ACC112 (cell line): Measurements from ENCODE around the gene GLB1L3.

Experiments used
- H2AFZ ChIP-seq: fragments of 200-600 bp; sonication (generic); one replicate; pipeline ENCODE4 v1.6.0; 2017; ENCODE audit warnings: antibody characterized with exemption, low read length; ENCODE audit not compliant: unreplicated experiment
- H3K27ac ChIP-seq: fragments of 200-600 bp; sonication (generic); 2 replicates; pipeline ENCODE4 v1.5.1; 2014; ENCODE audit warnings: low read depth, mild to moderate bottlenecking, antibody characterized with exemption, low read length, moderate library complexity
- H3K27me3 ChIP-seq: fragments of 200-600 bp; sonication (generic); 2 replicates; pipeline ENCODE4 v1.6.1; 2014; ENCODE audit warnings: mild to moderate bottlenecking, antibody characterized with exemption, low read length, moderate library complexity, mixed read lengths; ENCODE audit not compliant: insufficient read depth
- H3K36me3 ChIP-seq: fragments of 200-600 bp; sonication (generic); 2 replicates; pipeline ENCODE4 v1.6.1; 2016; ENCODE audit warnings: mild to moderate bottlenecking, antibody characterized with exemption, low read length, moderate library complexity, mixed read lengths; ENCODE audit not compliant: insufficient read depth
- H3K4me1 ChIP-seq: fragments of 200-600 bp; sonication (generic); one replicate; pipeline ENCODE4 v1.6.1; 2016; ENCODE audit warnings: low read length, mixed read lengths; ENCODE audit not compliant: insufficient read depth, unreplicated experiment, control insufficient read depth
- H3K4me3 ChIP-seq: fragments of 200-600 bp; sonication (generic); 2 replicates; pipeline ENCODE4 v1.5.1; 2014; ENCODE audit warnings: mild to moderate bottlenecking, low read depth, low read length
- H3K79me2 ChIP-seq: fragments of 200-600 bp; sonication (generic); one replicate; pipeline ENCODE4 v1.6.0; 2016; ENCODE audit warnings: low read length; ENCODE audit not compliant: control insufficient read depth, unreplicated experiment, insufficient read depth

GLB1L3 gene

GRCh38 chr11:134238956-134239355, 37.2 kb upstream of the GLB1L3 start:
- Histone ChIP-seq H2AFZ (no peak overlapping the region), H3K4me3 (no peak overlapping the region), H3K79me2 (peaks cover 3% of the 10 kb centered on the region), H3K36me3 (no peaks in the 10 kb centered on the region), H3K4me1 (no peaks in the 10 kb centered on the region), H3K27me3 (no peaks in the 10 kb centered on the region), H3K27ac (no peak overlapping the region)

- H2AFZ ChIP-seq, result no peak overlapping the region
- no peaks in the 10 kb centered on the region for H3K36me3 ChIP-seq
- H3K27me3 ChIP-seq, result no peaks in the 10 kb centered on the region
- H3K4me1 ChIP-seq, result no peaks in the 10 kb centered on the region
- H3K4me3 ChIP-seq, result no peak overlapping the region
- no peaks in the 10 kb centered on the region for H3K79me2 ChIP-seq
- no peak overlapping the region for H3K27ac ChIP-seq
Observed at GRCh38 chr11:134240592-134240991, 35.6 kb upstream of the GLB1L3 start.

GRCh38 chr11:134242376-134242775, 33.8 kb upstream of the GLB1L3 start:
- Histone ChIP-seq H3K27ac (no peak overlapping the region), H3K36me3 (no peaks in the 10 kb centered on the region; the same call in 1 of the 2 replicates), H3K4me1 (no peaks in the 10 kb centered on the region), H2AFZ (no peak overlapping the region), H3K27me3 (no peaks in the 10 kb centered on the region), H3K79me2 (no peaks in the 10 kb centered on the region), H3K4me3 (no peak overlapping the region)

GRCh38 chr11:134243913-134244312, 32.3 kb upstream of the GLB1L3 start:
- Histone ChIP-seq H3K79me2 (no peaks in the 10 kb centered on the region), H2AFZ (no peak overlapping the region), H3K27ac (no peak overlapping the region), H3K27me3 (no peaks in the 10 kb centered on the region), H3K4me3 (no peak overlapping the region), H3K4me1 (no peaks in the 10 kb centered on the region), H3K36me3 (peaks cover 6% of the 10 kb centered on the region; the same call in 1 of the 2 replicates)

GRCh38 chr11:134244593-134244992, 31.6 kb upstream of the GLB1L3 start:
- H2AFZ ChIP-seq, result no peak overlapping the region
- H3K4me3 ChIP-seq, result no peak overlapping the region
- H3K27ac ChIP-seq, result no peak overlapping the region
- no peaks in the 10 kb centered on the region for H3K4me1 ChIP-seq
- H3K27me3 ChIP-seq, result no peaks in the 10 kb centered on the region
- peaks cover 6% of the 10 kb centered on the region; the same call in 1 of the 2 replicates for H3K36me3 ChIP-seq
- H3K79me2 ChIP-seq, result no peaks in the 10 kb centered on the region

GRCh38 chr11:134245434-134245833, 30.7 kb upstream of the GLB1L3 start:
- Histone ChIP-seq H3K4me3 (no peak overlapping the region), H3K36me3 (peaks cover 13% of the 10 kb centered on the region), H2AFZ (no peak overlapping the region), H3K27ac (no peak overlapping the region), H3K4me1 (no peaks in the 10 kb centered on the region), H3K27me3 (no peaks in the 10 kb centered on the region), H3K79me2 (no peaks in the 10 kb centered on the region)

- peaks cover 13% of the 10 kb centered on the region for H3K36me3 ChIP-seq
- no peaks in the 10 kb centered on the region for H3K4me1 ChIP-seq
- H2AFZ ChIP-seq, result no peak overlapping the region
- no peaks in the 10 kb centered on the region for H3K79me2 ChIP-seq
- H3K4me3 ChIP-seq, result no peak overlapping the region
- no peak overlapping the region for H3K27ac ChIP-seq
- H3K27me3 ChIP-seq, result no peaks in the 10 kb centered on the region
Observed at GRCh38 chr11:134246100-134246499, 30.1 kb upstream of the GLB1L3 start.

GRCh38 chr11:134246678-134247077, 29.5 kb upstream of the GLB1L3 start:
- peaks cover 13% of the 10 kb centered on the region for H3K36me3 ChIP-seq
- H3K27me3 ChIP-seq, result no peaks in the 10 kb centered on the region
- H3K4me3 ChIP-seq, result no peak overlapping the region
- H2AFZ ChIP-seq, result no peak overlapping the region
- no peaks in the 10 kb centered on the region for H3K79me2 ChIP-seq
- no peak overlapping the region for H3K27ac ChIP-seq
- no peaks in the 10 kb centered on the region for H3K4me1 ChIP-seq

GRCh38 chr11:134248910-134249480, 27.2 kb upstream of the GLB1L3 start:
- H3K36me3 ChIP-seq, result peaks cover 13% of the 10 kb centered on the region
- H3K27ac ChIP-seq, result no peak overlapping the region
- no peak overlapping the region for H2AFZ ChIP-seq

GRCh38 chr11:134250246-134250645, 25.9 kb upstream of the GLB1L3 start:
- Histone ChIP-seq H2AFZ (no peak overlapping the region), H3K4me1 (peaks cover 13% of the 10 kb centered on the region), H3K4me3 (no peak overlapping the region), H3K36me3 (peaks cover 13% of the 10 kb centered on the region), H3K27ac (no peak overlapping the region), H3K27me3 (no peaks in the 10 kb centered on the region), H3K79me2 (peaks cover 17% of the 10 kb centered on the region)

More at GRCh38 chr11:134248910-134249480, 27.2 kb upstream of the GLB1L3 start:
- peaks cover 8% of the 10 kb centered on the region for H3K4me1 ChIP-seq
- no peaks in the 10 kb centered on the region for H3K27me3 ChIP-seq
- H3K4me3 ChIP-seq, result no peak overlapping the region
- H3K79me2 ChIP-seq, result peaks cover 8% of the 10 kb centered on the region

GRCh38 chr11:134250675-134251074, 25.5 kb upstream of the GLB1L3 start:
- peaks cover 13% of the 10 kb centered on the region for H3K36me3 ChIP-seq
- H3K79me2 ChIP-seq, result peaks cover 17% of the 10 kb centered on the region
- no peak overlapping the region for H3K27ac ChIP-seq
- peaks cover 13% of the 10 kb centered on the region for H3K4me1 ChIP-seq
- no peaks in the 10 kb centered on the region for H3K27me3 ChIP-seq
- H3K4me3 ChIP-seq, result no peak overlapping the region
- H2AFZ ChIP-seq, result no peak overlapping the region
